H9 (cell line): ENCODE measurements around the gene ZBTB7A. TPM values are rescaled to one million over a fixed set of nuclear protein-coding genes. Genes with fewer than 3 reads are reported as not detected.

Experiments used
- DNase-seq: peaks from one replicate; pipeline ENCODE4 v3.0.0-alpha.2; 2017
- H2AFZ ChIP-seq: one replicate; pipeline ENCODE4 v1.6.1; 2013; ENCODE audit warnings: mild to moderate bottlenecking, low read length, control low read depth, moderate library complexity
- H2AK5ac ChIP-seq: 2 replicates; pipeline ENCODE4 v1.6.1; 2013; ENCODE audit warnings: low read length, control low read depth, mixed read lengths; ENCODE audit not compliant: insufficient read length
- H2BK120ac ChIP-seq: one replicate; pipeline ENCODE4 v1.6.1; 2013; ENCODE audit warnings: low read depth, mild to moderate bottlenecking, low read length, control low read depth, inconsistent platforms; ENCODE audit not compliant: poor library complexity, severe bottlenecking
- H2BK12ac ChIP-seq: 2 replicates; pipeline ENCODE4 v1.6.1; 2013; ENCODE audit warnings: low read length, control low read depth, mixed read lengths, low read depth; ENCODE audit not compliant: insufficient read length
- H2BK15ac ChIP-seq: 2 replicates; pipeline ENCODE4 v1.6.1; 2013; ENCODE audit warnings: low read depth, low read length, control low read depth
- H2BK20ac ChIP-seq: one replicate; pipeline ENCODE4 v1.6.1; 2013; ENCODE audit warnings: low read depth, mild to moderate bottlenecking, low read length, control low read depth, inconsistent platforms; ENCODE audit not compliant: poor library complexity, severe bottlenecking
- H2BK5ac ChIP-seq: 2 replicates; pipeline ENCODE4 v1.6.1; 2013; ENCODE audit warnings: low read length, control low read depth, mixed read lengths; ENCODE audit not compliant: insufficient read length
- H3K14ac ChIP-seq: 2 replicates; pipeline ENCODE4 v1.6.1; 2013; ENCODE audit warnings: low read length, control low read depth; ENCODE audit not compliant: insufficient read depth
- H3K18ac ChIP-seq: 2 replicates; pipeline ENCODE4 v1.6.1; 2013; ENCODE audit warnings: low read depth, mild to moderate bottlenecking, mixed read lengths, low read length, control low read depth; ENCODE audit not compliant: insufficient read length
- H3K23ac ChIP-seq: 2 replicates; pipeline ENCODE4 v1.6.1; 2013; ENCODE audit warnings: low read length, control low read depth, mixed read lengths, low read depth; ENCODE audit not compliant: insufficient read length
- H3K23me2 ChIP-seq: 2 replicates; pipeline ENCODE4 v1.6.1; 2013; ENCODE audit warnings: low read depth, mild to moderate bottlenecking, mixed read lengths, low read length, control low read depth; ENCODE audit not compliant: insufficient read length, poor library complexity, severe bottlenecking
- H3K27ac ChIP-seq: 2 replicates; pipeline ENCODE4 v1.5.1; 2013; ENCODE audit warnings: low read length, control low read depth, mixed read lengths, low read depth; ENCODE audit not compliant: insufficient read length
- H3K27me3 ChIP-seq: 2 replicates; pipeline ENCODE4 v1.6.1; 2013; ENCODE audit warnings: low read length, control low read depth, inconsistent platforms; ENCODE audit not compliant: insufficient read depth
- H3K4ac ChIP-seq: 2 replicates; pipeline ENCODE4 v1.6.1; 2013; ENCODE audit warnings: low read depth, mild to moderate bottlenecking, control low read depth, inconsistent platforms, low read length, moderate library complexity
- H3K4me1 ChIP-seq: 2 replicates; pipeline ENCODE4 v1.6.1; 2013; ENCODE audit warnings: low read length, control low read depth, inconsistent platforms; ENCODE audit not compliant: insufficient read depth
- H3K4me2 ChIP-seq: 2 replicates; pipeline ENCODE4 v1.6.1; 2013; ENCODE audit warnings: low read length, control low read depth, mixed read lengths; ENCODE audit not compliant: insufficient read length, insufficient read depth
- H3K56ac ChIP-seq: 2 replicates; pipeline ENCODE4 v1.6.1; 2013; ENCODE audit warnings: low read depth, mild to moderate bottlenecking, mixed read lengths, low read length, control low read depth; ENCODE audit not compliant: insufficient read length
- H3K79me1 ChIP-seq: 2 replicates; pipeline ENCODE4 v1.6.1; 2013; ENCODE audit warnings: low read depth, mild to moderate bottlenecking, moderate library complexity, low read length, control low read depth, inconsistent platforms; ENCODE audit not compliant: insufficient read depth, poor library complexity, severe bottlenecking
- H3K79me2 ChIP-seq: 2 replicates; pipeline ENCODE4 v1.6.1; 2013; ENCODE audit warnings: low read length, control low read depth, inconsistent platforms; ENCODE audit not compliant: insufficient read depth
- H3K9ac ChIP-seq: 2 replicates; pipeline ENCODE4 v1.6.1; 2013; ENCODE audit warnings: low read length, control low read depth, mixed read lengths; ENCODE audit not compliant: insufficient read length; ENCODE audit errors: extremely low read depth
- H3K9me3 ChIP-seq: one replicate; pipeline ENCODE4 v1.6.1; 2013; ENCODE audit warnings: low read depth, low read length, inconsistent platforms; ENCODE audit not compliant: control insufficient read depth
- H3T11ph ChIP-seq: one replicate; pipeline ENCODE4 v1.6.1; 2013; ENCODE audit warnings: mild to moderate bottlenecking, low read length, control low read depth, inconsistent platforms
- H4K20me1 ChIP-seq: one replicate; pipeline ENCODE4 v1.6.1; 2013; ENCODE audit not compliant: control insufficient read depth, insufficient read length, insufficient read depth
- H4K5ac ChIP-seq: 2 replicates; pipeline ENCODE4 v1.6.1; 2013; ENCODE audit warnings: low read depth, mild to moderate bottlenecking, mixed read lengths, low read length, control low read depth; ENCODE audit not compliant: insufficient read length
- H4K8ac ChIP-seq: replicated peaks from 2 replicates; pipeline ENCODE4 v1.6.1; 2013; ENCODE audit warnings: low read length, control low read depth, mixed read lengths, low read depth; ENCODE audit not compliant: insufficient read length
- H4K91ac ChIP-seq: 2 replicates; pipeline ENCODE4 v1.6.1; 2013; ENCODE audit warnings: low read depth, mild to moderate bottlenecking, moderate library complexity, mixed read lengths, low read length, control low read depth; ENCODE audit not compliant: insufficient read length
- H3K27ac Mint-ChIP-seq, 3 experiments: 2 replicates in 2 of 3; 3 replicates in 1 of 3; pipeline ENCODE4 v1.8.0; 2020 to 2021; ENCODE audit warnings: mixed read lengths in 3 of 3, mild to moderate bottlenecking in 1 of 3, moderate library complexity in 1 of 3
- H3K27me3 Mint-ChIP-seq: 2 replicates; pipeline ENCODE4 v1.8.0; 2021; ENCODE audit warnings: low read depth, mild to moderate bottlenecking, moderate library complexity, mixed read lengths
- H3K36me3 Mint-ChIP-seq, 3 experiments: 2 replicates in 2 of 3; 3 replicates in 1 of 3; pipeline ENCODE4 v1.8.0; 2020 to 2021; ENCODE audit warnings: low read depth in 3 of 3, mixed read lengths in 3 of 3; ENCODE audit not compliant: insufficient read depth in 1 of 3
- H3K4me1 Mint-ChIP-seq, 2 experiments: 2 replicates each; pipeline ENCODE4 v1.8.0; 2020; ENCODE audit warnings: mixed read lengths in 2 of 2
- H3K4me3 Mint-ChIP-seq, 2 experiments: 2 replicates in 1 of 2; 3 replicates in 1 of 2; pipeline ENCODE4 v1.8.0; 2020 to 2021; ENCODE audit warnings: mild to moderate bottlenecking in 2 of 2, mixed read lengths in 2 of 2, moderate library complexity in 1 of 2
- H3K9me3 Mint-ChIP-seq, 2 experiments: 2 replicates in 1 of 2; 3 replicates in 1 of 2; pipeline ENCODE4 v1.8.0; 2020; ENCODE audit warnings: mild to moderate bottlenecking in 2 of 2, mixed read lengths in 2 of 2, moderate library complexity in 1 of 2
- CTCF ChIP-seq: fragments of 200-600 bp; sonication (generic); conservative IDR thresholded peaks from 3 replicates; pipeline ENCODE4 v1.8.0; 2021; ENCODE audit warnings: antibody characterized with exemption, mild to moderate bottlenecking
- WGBS: extraction: QIAGEN DNeasy Blood & Tissue Kit; methylation state at CpG from one replicate; pipeline ENCODE4 v1.1.7; 2013; ENCODE audit warnings: missing lambda C conversion rate, low lambda C conversion rate, mixed read lengths; ENCODE audit not compliant: insufficient read length; ENCODE audit errors: extremely low coverage; 5-methylcytosine and 5-hydroxymethylcytosine counted together
- total RNA-seq: library from RNA; stranded (reverse); gene quantifications from 2 replicates; pipeline ENCODE4 v1.2.1, GENCODE V29; 2021

Gene ZBTB7A
- total RNA-seq, 1 experiment from 2014 or later: 24.9 TPM

DNA sequence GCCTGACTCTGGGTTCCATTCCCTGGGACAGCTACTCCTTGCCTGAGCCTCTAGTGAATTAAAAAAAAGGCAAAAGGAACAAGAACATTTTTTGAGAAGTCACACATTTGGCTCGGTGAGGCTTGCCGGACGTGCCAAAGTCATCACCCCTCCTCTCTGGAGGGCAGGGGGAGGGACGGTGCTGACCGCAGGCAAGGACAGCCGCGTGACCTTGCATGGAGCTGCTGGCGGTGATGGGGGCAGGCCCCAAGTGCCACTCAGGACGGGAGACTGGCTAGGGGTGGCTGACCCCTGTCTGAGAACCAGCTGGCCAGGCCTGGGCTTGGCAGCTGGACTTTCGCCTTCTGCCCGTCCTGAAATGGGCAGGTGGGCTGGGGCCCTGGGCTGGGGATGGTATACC is 30.8 kb upstream of the ZBTB7A start:
- H3K36me3 Mint-ChIP-seq: peaks cover 27 to 65% (median 46%) of the 10 kb centered on the region in 3 experiments
- no peak overlapping the region for H3K4me2 ChIP-seq
- no peak overlapping the region for H2AK5ac ChIP-seq
- no peaks in the 10 kb centered on the region for H3K79me1 ChIP-seq
- no peak overlapping the region for H3K56ac ChIP-seq
- no peak overlapping the region for H3K27ac ChIP-seq
- no peak overlapping the region for H3K23ac ChIP-seq
- H3K4me1 Mint-ChIP-seq: no peaks in the 10 kb centered on the region
- no peak overlapping the region for H2BK20ac ChIP-seq
- H3K9me3 Mint-ChIP-seq: no peaks in the 10 kb centered on the region
- H3K9me3 ChIP-seq: no peaks in the 10 kb centered on the region
- no peak overlapping the region for H3K9ac ChIP-seq
- no peak overlapping the region for H2AFZ ChIP-seq
- no peaks in the 10 kb centered on the region for H3K4me1 ChIP-seq
- no peaks in the 10 kb centered on the region for H3K23me2 ChIP-seq
- H3K14ac ChIP-seq: no peak overlapping the region
- H2BK120ac ChIP-seq: no peak overlapping the region
- no peak for DNase-seq
- H4K20me1 ChIP-seq: peaks cover 3% of the 10 kb centered on the region
- no peaks in the 10 kb centered on the region for H3K27me3 Mint-ChIP-seq
- TF ChIP-seq CTCF: no peak
- no peak overlapping the region for H4K91ac ChIP-seq
- H2BK15ac ChIP-seq: no peak overlapping the region
- H2BK5ac ChIP-seq: no peak overlapping the region
- H4K8ac ChIP-seq: no peak overlapping the region
- no peak overlapping the region for H4K5ac ChIP-seq
- no peak overlapping the region for H3K4me3 Mint-ChIP-seq
- 0 out of 7 replicates have a peak overlapping the region, but pooled peaks of 1 of the 3 experiments have one; percentile 49 for H3K27ac Mint-ChIP-seq
- H3T11ph ChIP-seq: no peak overlapping the region
- no peaks in the 10 kb centered on the region for H3K79me2 ChIP-seq
- H3K18ac ChIP-seq: no peak overlapping the region
- WGBS: no CpG with 5 or more reads among the region's 11 CpGs
- H3K27me3 ChIP-seq: no peaks in the 10 kb centered on the region
- H3K4ac ChIP-seq: no peak overlapping the region
- H2BK12ac ChIP-seq: no peak overlapping the region
